ENCODE data around the gene INHBC.

DNA sequence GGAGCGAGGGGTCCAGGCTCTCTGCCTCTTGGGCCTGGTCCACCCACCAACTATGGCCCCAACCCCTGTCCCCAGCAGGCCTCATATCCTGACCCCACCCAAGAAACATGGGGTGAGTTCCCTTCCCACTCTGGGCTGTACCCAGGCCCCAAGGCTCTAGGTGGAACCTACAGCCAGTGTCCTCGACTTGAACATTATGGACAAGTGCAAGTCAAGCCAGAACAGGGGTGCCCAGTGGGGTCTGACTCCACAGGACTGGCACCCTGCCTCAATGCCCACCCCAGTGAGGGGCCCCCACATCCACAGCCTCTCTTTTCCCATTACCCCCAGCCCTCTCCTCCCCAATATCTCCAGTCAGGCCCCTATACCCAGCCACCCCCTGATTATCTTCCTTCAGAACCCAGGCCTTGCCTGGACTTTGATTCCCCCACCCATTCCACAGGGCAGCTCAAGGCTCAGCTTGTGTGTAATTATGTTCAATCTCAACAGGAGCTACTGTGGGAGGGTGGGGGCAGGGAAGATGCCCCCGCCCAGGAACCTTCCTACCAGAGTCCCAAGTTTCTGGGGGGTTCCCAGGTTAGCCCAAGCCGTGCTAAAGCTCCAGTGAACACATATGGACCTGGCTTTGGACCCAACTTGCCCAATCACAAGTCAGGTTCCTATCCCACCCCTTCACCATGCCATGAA is 36.5 kb downstream of the INHBC start:
- TF ChIP-seq, protein P1, sequence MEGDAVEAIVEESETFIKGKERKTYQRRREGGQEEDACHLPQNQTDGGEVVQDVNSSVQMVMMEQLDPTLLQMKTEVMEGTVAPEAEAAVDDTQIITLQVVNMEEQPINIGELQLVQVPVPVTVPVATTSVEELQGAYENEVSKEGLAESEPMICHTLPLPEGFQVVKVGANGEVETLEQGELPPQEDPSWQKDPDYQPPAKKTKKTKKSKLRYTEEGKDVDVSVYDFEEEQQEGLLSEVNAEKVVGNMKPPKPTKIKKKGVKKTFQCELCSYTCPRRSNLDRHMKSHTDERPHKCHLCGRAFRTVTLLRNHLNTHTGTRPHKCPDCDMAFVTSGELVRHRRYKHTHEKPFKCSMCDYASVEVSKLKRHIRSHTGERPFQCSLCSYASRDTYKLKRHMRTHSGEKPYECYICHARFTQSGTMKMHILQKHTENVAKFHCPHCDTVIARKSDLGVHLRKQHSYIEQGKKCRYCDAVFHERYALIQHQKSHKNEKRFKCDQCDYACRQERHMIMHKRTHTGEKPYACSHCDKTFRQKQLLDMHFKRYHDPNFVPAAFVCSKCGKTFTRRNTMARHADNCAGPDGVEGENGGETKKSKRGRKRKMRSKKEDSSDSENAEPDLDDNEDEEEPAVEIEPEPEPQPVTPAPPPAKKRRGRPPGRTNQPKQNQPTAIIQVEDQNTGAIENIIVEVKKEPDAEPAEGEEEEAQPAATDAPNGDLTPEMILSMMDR (IDR thresholded peaks at IDR 0.05): no peak
- TF ChIP-seq, protein P2, sequence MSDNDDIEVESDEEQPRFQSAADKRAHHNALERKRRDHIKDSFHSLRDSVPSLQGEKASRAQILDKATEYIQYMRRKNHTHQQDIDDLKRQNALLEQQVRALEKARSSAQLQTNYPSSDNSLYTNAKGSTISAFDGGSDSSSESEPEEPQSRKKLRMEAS (IDR thresholded peaks at IDR 0.05; ENCODE audit: low read depth): no peak
- no peak for TF ChIP-seq RXRA (IDR thresholded peaks at IDR 0.05; ENCODE audit: borderline replicate concordance, low read depth)
- no peak for TF ChIP-seq ZBTB33 (IDR thresholded peaks at IDR 0.05; ENCODE audit: borderline replicate concordance, low read depth)
